ENCODE data around the gene PPP1R2C. TPM values are rescaled to one million over a fixed set of nuclear protein-coding genes. Genes with fewer than 3 reads are reported as not detected.

Gene PPP1R2C
- not detected in 2 replicates for total RNA-seq

GRCh38 chrX:42778096-42778495, at the start of gene PPP1R2C:
TSS of gene PPP1R2C (minus strand) at chrX:42778163. CDS start at chrX:42778079, 84 bp downstream.

Measured in bronchial smooth muscle cell (primary cell).